ENCODE data around the gene ZNF277.

The ZNF277 gene

GRCh38 chr7:112161253-112162141, 45.0 kb upstream of the ZNF277 start (continued):
- TF ChIP-seq PRDM10 (tag by site-specific recombination; IDR thresholded peaks at IDR 0.05) (peak; percentile 96), ZNF654 (tag by site-specific recombination; IDR thresholded peaks at IDR 0.05; ENCODE audit: low read depth) (no peak), BCL11B (tag by site-specific recombination; IDR thresholded peaks at IDR 0.05; ENCODE audit: low read depth) (no peak), ZEB2 (tag by site-specific recombination; IDR thresholded peaks at IDR 0.05) (0 out of 2 replicates have a peak, but pooled peaks have one; percentile 15), ZBTB48 (tag by site-specific recombination; IDR thresholded peaks at IDR 0.05) (no peak), SCRT2 (tag by site-specific recombination; IDR thresholded peaks at IDR 0.05) (no peak), ZNF560 (tag by site-specific recombination; IDR thresholded peaks at IDR 0.05; ENCODE audit: borderline replicate concordance) (no peak), PRDM1 (tag by site-specific recombination; IDR thresholded peaks at IDR 0.05) (0 out of 2 replicates have a peak, but pooled peaks have one; percentile 5), KLF17 (tag by site-specific recombination; IDR thresholded peaks at IDR 0.05) (no peak), ZNF600 (tag by site-specific recombination; IDR thresholded peaks at IDR 0.05) (no peak), SP3 (tag by site-specific recombination; IDR thresholded peaks at IDR 0.05) (no peak), EGR2 (tag by site-specific recombination; IDR thresholded peaks at IDR 0.05; ENCODE audit: low read depth) (no peak), ZNF639 (tag by site-specific recombination; IDR thresholded peaks at IDR 0.05) (no peak), ZNF670 (tag by site-specific recombination; IDR thresholded peaks at IDR 0.05; ENCODE audit: low read depth) (no peak), PRDM6 (tag by site-specific recombination; IDR thresholded peaks at IDR 0.05) (peak; percentile 51), ZNF214 (tag by site-specific recombination; IDR thresholded peaks at IDR 0.05; ENCODE audit: borderline replicate concordance) (no peak), ZNF114 (tag by site-specific recombination; IDR thresholded peaks at IDR 0.05) (no peak), HOXD13 (CRISPR knock-in tag; IDR thresholded peaks at IDR 0.05; ENCODE audit: borderline replicate concordance) (no peak), ZNF530 (tag by site-specific recombination; IDR thresholded peaks at IDR 0.05; ENCODE audit: low read depth) (no peak), ZNF692 (tag by site-specific recombination; IDR thresholded peaks at IDR 0.05) (no peak), ZBTB6 (tag by site-specific recombination; IDR thresholded peaks at IDR 0.05) (no peak), SALL2 (tag by site-specific recombination; IDR thresholded peaks at IDR 0.05; ENCODE audit: borderline replicate concordance) (no peak)
